ENCODE results near the gene ZDHHC8.

Gene ZDHHC8

GRCh38 chr22:20164863-20165262, 33.3 kb downstream of the ZDHHC8 start:
- Histone ChIP-seq H3K4me3 (ENCODE audit: low read length) (no peak overlapping the region), H3K27me3 (ENCODE audit: control insufficient read depth, low read length) (no peaks in the 10 kb centered on the region), H3K4me2 (ENCODE audit: low read length) (no peak overlapping the region), H3K36me3 (ENCODE audit: control insufficient read depth, low read length) (no peaks in the 10 kb centered on the region), H3K9me3 (ENCODE audit: control insufficient read depth, insufficient read depth, low read length) (no peaks in the 10 kb centered on the region; the same call in 1 of the 2 replicates), H3K79me2 (ENCODE audit: control insufficient read depth, low read length) (no peaks in the 10 kb centered on the region), H3K27ac (ENCODE audit: low read depth, low read length) (no peak overlapping the region), H4K20me1 (ENCODE audit: control insufficient read depth, insufficient read depth, low read depth, low read length) (no peaks in the 10 kb centered on the region), H3F3A (ENCODE audit: control insufficient read depth, insufficient read depth) (no peaks in the 10 kb centered on the region), H3K9me2 (replicated peaks; ENCODE audit: control insufficient read depth, low read length) (no peaks in the 10 kb centered on the region), H3K4me1 (ENCODE audit: control insufficient read depth, low read length) (no peaks in the 10 kb centered on the region)
- TF ChIP-seq CTCF (IDR thresholded peaks at IDR 0.05; ENCODE audit: low read depth, low read length, poor library complexity, severe bottlenecking) = no peak
- no peak for TF ChIP-seq EZH2phosphoT487 (IDR thresholded peaks at IDR 0.05; ENCODE audit: borderline replicate concordance, low read length)

- TF ChIP-seq CTCF (IDR thresholded peaks at IDR 0.05; ENCODE audit: low read depth, low read length, poor library complexity, severe bottlenecking) = no peak
- no peak for TF ChIP-seq EZH2phosphoT487 (IDR thresholded peaks at IDR 0.05; ENCODE audit: borderline replicate concordance, low read length)
These were observed 33.8 kb downstream of the ZDHHC8 start for GRCh38 chr22:20165421-20165820.

GRCh38 chr22:20165913-20166312, 34.3 kb downstream of the ZDHHC8 start:
- no peak overlapping the region for H3K4me2 ChIP-seq (ENCODE audit: low read length)
- no peaks in the 10 kb centered on the region for H3K4me1 ChIP-seq (ENCODE audit: control insufficient read depth, low read length)
- no peaks in the 10 kb centered on the region for H3K79me2 ChIP-seq (ENCODE audit: control insufficient read depth, low read length)
- H4K20me1 ChIP-seq (ENCODE audit: control insufficient read depth, insufficient read depth, low read depth, low read length) = no peaks in the 10 kb centered on the region
- H3K36me3 ChIP-seq (ENCODE audit: control insufficient read depth, low read length) = no peaks in the 10 kb centered on the region
- H3K4me3 ChIP-seq (ENCODE audit: low read length) = no peak overlapping the region
- H3K27me3 ChIP-seq (ENCODE audit: control insufficient read depth, low read length) = no peaks in the 10 kb centered on the region
- H3K27ac ChIP-seq (ENCODE audit: low read depth, low read length) = no peak overlapping the region
- no peaks in the 10 kb centered on the region; the same call in 1 of the 2 replicates for H3K9me3 ChIP-seq (ENCODE audit: control insufficient read depth, insufficient read depth, low read length)
- H3F3A ChIP-seq (ENCODE audit: control insufficient read depth, insufficient read depth) = no peaks in the 10 kb centered on the region
- TF ChIP-seq EZH2phosphoT487 (IDR thresholded peaks at IDR 0.05; ENCODE audit: borderline replicate concordance, low read length) (no peak), CTCF (IDR thresholded peaks at IDR 0.05; ENCODE audit: low read depth, low read length, poor library complexity, severe bottlenecking) (no peak)
- H3K9me2 ChIP-seq (replicated peaks; ENCODE audit: control insufficient read depth, low read length) = no peaks in the 10 kb centered on the region

More at GRCh38 chr22:20165421-20165820, 33.8 kb downstream of the ZDHHC8 start:
- Histone ChIP-seq H3K4me3 (ENCODE audit: low read length) (no peak overlapping the region), H4K20me1 (ENCODE audit: control insufficient read depth, insufficient read depth, low read depth, low read length) (no peaks in the 10 kb centered on the region), H3K9me2 (replicated peaks; ENCODE audit: control insufficient read depth, low read length) (no peaks in the 10 kb centered on the region), H3K27me3 (ENCODE audit: control insufficient read depth, low read length) (no peaks in the 10 kb centered on the region), H3K4me1 (ENCODE audit: control insufficient read depth, low read length) (no peaks in the 10 kb centered on the region), H3K36me3 (ENCODE audit: control insufficient read depth, low read length) (no peaks in the 10 kb centered on the region), H3K4me2 (ENCODE audit: low read length) (no peak overlapping the region), H3K27ac (ENCODE audit: low read depth, low read length) (no peak overlapping the region), H3F3A (ENCODE audit: control insufficient read depth, insufficient read depth) (no peaks in the 10 kb centered on the region), H3K79me2 (ENCODE audit: control insufficient read depth, low read length) (no peaks in the 10 kb centered on the region), H3K9me3 (ENCODE audit: control insufficient read depth, insufficient read depth, low read length) (no peaks in the 10 kb centered on the region; the same call in 1 of the 2 replicates)

Data from DOHH2 (cell line).